Neural progenitor cell (in vitro differentiated cells): ENCODE measurements around the gene CYP2F1. TPM values are rescaled to one million over a fixed set of nuclear protein-coding genes. Genes with fewer than 3 reads are reported as not detected.

Source experiments
- DNase-seq: peaks from one replicate; pipeline ENCODE4 v3.0.0-alpha.2; 2016; ENCODE audit warnings: low spot score
- H2AFZ ChIP-seq: fragments of 200-600 bp; sonication (generic); replicated peaks from 2 replicates; pipeline ENCODE4 v1.6.1; 2016; ENCODE audit warnings: antibody characterized with exemption
- H3F3A ChIP-seq: fragments of 200-600 bp; sonication (generic); 2 replicates; pipeline ENCODE4 v1.6.1; 2016; ENCODE audit warnings: antibody characterized with exemption, low read depth
- H3K27ac ChIP-seq: fragments of 200-600 bp; sonication (generic); 2 replicates; pipeline ENCODE4 v1.5.1; 2016; ENCODE audit warnings: mild to moderate bottlenecking
- H3K27me3 ChIP-seq: fragments of 200-600 bp; sonication (generic); 2 replicates; pipeline ENCODE4 v1.6.1; 2016; ENCODE audit warnings: mild to moderate bottlenecking, moderate library complexity
- H3K36me3 ChIP-seq: fragments of 200-600 bp; sonication (generic); 2 replicates; pipeline ENCODE4 v1.5.1; 2016
- H3K4me1 ChIP-seq: fragments of 200-600 bp; sonication (generic); 2 replicates; pipeline ENCODE4 v1.6.1; 2016; ENCODE audit warnings: mixed run types
- H3K4me2 ChIP-seq: fragments of 200-600 bp; sonication (generic); 2 replicates; pipeline ENCODE4 v1.6.1; 2016
- H3K4me3 ChIP-seq: fragments of 200-600 bp; sonication (generic); 2 replicates; pipeline ENCODE4 v1.5.1; 2016
- H3K79me2 ChIP-seq: fragments of 200-600 bp; sonication (generic); 2 replicates; pipeline ENCODE4 v1.6.1; 2016; ENCODE audit warnings: low read depth
- H3K9ac ChIP-seq: fragments of 200-600 bp; sonication (generic); 2 replicates; pipeline ENCODE4 v1.6.1; 2016
- H3K9me3 ChIP-seq: fragments of 200-600 bp; sonication (generic); 2 replicates; pipeline ENCODE4 v1.5.1; 2016; ENCODE audit warnings: low read depth
- H4K20me1 ChIP-seq: fragments of 200-600 bp; sonication (generic); 2 replicates; pipeline ENCODE4 v1.6.1; 2016; ENCODE audit warnings: low read depth
- H3K27ac Mint-ChIP-seq: 3 replicates; pipeline ENCODE4 v1.8.0; 2021; ENCODE audit warnings: mixed read lengths
- H3K27me3 Mint-ChIP-seq: 2 replicates; pipeline ENCODE4 v1.8.0; 2022; ENCODE audit warnings: low read depth, mild to moderate bottlenecking, inconsistent platforms, moderate library complexity, mixed read lengths; ENCODE audit not compliant: insufficient read depth
- H3K36me3 Mint-ChIP-seq: 3 replicates; pipeline ENCODE4 v1.8.0; 2021; ENCODE audit warnings: mixed read lengths
- H3K4me1 Mint-ChIP-seq: 3 replicates; pipeline ENCODE4 v1.8.0; 2021; ENCODE audit warnings: mixed read lengths
- H3K4me3 Mint-ChIP-seq: 3 replicates; pipeline ENCODE4 v1.8.0; 2021; ENCODE audit warnings: mild to moderate bottlenecking, moderate library complexity, mixed read lengths
- H3K9me3 Mint-ChIP-seq: 3 replicates; pipeline ENCODE4 v1.8.0; 2020; ENCODE audit warnings: mixed read lengths
- CTCF ChIP-seq: fragments of 200-600 bp; sonication (generic); IDR thresholded peaks from 2 replicates; pipeline ENCODE4 v1.5.1; 2017; ENCODE audit warnings: antibody characterized with exemption, mild to moderate bottlenecking
- EZH2 ChIP-seq: fragments of 200-600 bp; sonication (generic); IDR thresholded peaks from 2 replicates; pipeline ENCODE4 v1.6.1; 2017; ENCODE audit warnings: antibody characterized with exemption, mild to moderate bottlenecking, moderate library complexity
- EZH2phosphoT487 ChIP-seq: fragments of 200-600 bp; sonication (generic); IDR thresholded peaks from 2 replicates; pipeline ENCODE4 v1.6.1; 2017; ENCODE audit warnings: antibody characterized with exemption
- total RNA-seq: library from RNA; depleted of rRNA; stranded (reverse); fragments of >200 nt; gene quantifications from 2 replicates; pipeline ENCODE4 v1.2.3, GENCODE V29; 2015; ENCODE audit warnings: low replicate concordance

Gene CYP2F1
- total RNA-seq, 1 donor from 2014 or later = not detected

- Histone ChIP-seq H3K9ac (no peak overlapping the region), H3K79me2 (no peaks in the 10 kb centered on the region), H3K4me2 (no peak overlapping the region), H3K9me3 (no peaks in the 10 kb centered on the region), H3F3A (no peaks in the 10 kb centered on the region), H3K4me3 (no peak overlapping the region), H2AFZ (no peak overlapping the region), H3K27me3 (no peaks in the 10 kb centered on the region), H4K20me1 (no peaks in the 10 kb centered on the region), H3K4me1 (no peaks in the 10 kb centered on the region), H3K36me3 (no peaks in the 10 kb centered on the region), H3K27ac (no peak overlapping the region)
- Mint-ChIP-seq H3K27me3 (peaks cover 2% of the 10 kb centered on the region), H3K27ac (no peak overlapping the region), H3K9me3 (no peaks in the 10 kb centered on the region), H3K4me1 (peaks cover 3% of the 10 kb centered on the region), H3K36me3 (no peaks in the 10 kb centered on the region), H3K4me3 (no peak overlapping the region)
- no peak for DNase-seq
- TF ChIP-seq EZH2phosphoT487 (no peak), EZH2 (no peak), CTCF (no peak)
Measured at GRCh38 chr19:41166944-41167804, 52.9 kb downstream of the CYP2F1 start.

- H3K36me3 Mint-ChIP-seq = no peaks in the 10 kb centered on the region
- Histone ChIP-seq H3K4me3 (no peak overlapping the region), H3K27me3 (no peaks in the 10 kb centered on the region), H3K4me2 (no peak overlapping the region), H3K9me3 (no peaks in the 10 kb centered on the region), H2AFZ (no peak overlapping the region), H4K20me1 (no peaks in the 10 kb centered on the region), H3K9ac (no peak overlapping the region), H3F3A (peaks cover 8% of the 10 kb centered on the region), H3K27ac (no peak overlapping the region), H3K36me3 (no peaks in the 10 kb centered on the region), H3K79me2 (no peaks in the 10 kb centered on the region), H3K4me1 (no peaks in the 10 kb centered on the region)
- H3K9me3 Mint-ChIP-seq = no peaks in the 10 kb centered on the region
- TF ChIP-seq EZH2phosphoT487 (no peak), EZH2 (no peak), CTCF (no peak)
- no peak overlapping the region for H3K4me3 Mint-ChIP-seq
- H3K4me1 Mint-ChIP-seq = peaks cover 16% of the 10 kb centered on the region
- H3K27ac Mint-ChIP-seq = no peak overlapping the region
- DNase-seq = no peak
- peaks cover 6% of the 10 kb centered on the region for H3K27me3 Mint-ChIP-seq
Measured at GRCh38 chr19:41172297-41173164, 58.3 kb downstream of the CYP2F1 start.

GRCh38 chr19:41174297-41174928, 60.2 kb downstream of the CYP2F1 start:
- Histone ChIP-seq H3K4me3 (no peak overlapping the region), H2AFZ (no peak overlapping the region), H3F3A (peaks cover 8% of the 10 kb centered on the region), H4K20me1 (no peaks in the 10 kb centered on the region), H3K4me2 (no peak overlapping the region), H3K4me1 (no peaks in the 10 kb centered on the region), H3K9me3 (no peaks in the 10 kb centered on the region), H3K79me2 (no peaks in the 10 kb centered on the region), H3K36me3 (no peaks in the 10 kb centered on the region), H3K9ac (no peak overlapping the region), H3K27ac (no peak overlapping the region), H3K27me3 (no peaks in the 10 kb centered on the region)
- no peak for DNase-seq
- Mint-ChIP-seq H3K36me3 (no peaks in the 10 kb centered on the region), H3K27ac (peak overlapping the region; percentile 17), H3K27me3 (peaks cover 8% of the 10 kb centered on the region), H3K9me3 (peaks cover 5% of the 10 kb centered on the region), H3K4me1 (peaks cover 14% of the 10 kb centered on the region), H3K4me3 (no peak overlapping the region)
- TF ChIP-seq EZH2phosphoT487 (no peak), CTCF (no peak), EZH2 (no peak)
